IPS DF 4.7 (cell line): ENCODE measurements around the gene TAF7.
"Not testable (repeated sequence)": the region's sequence is repeated elsewhere in the genome, so short reads cannot be mapped to it uniquely, and the experiment has no call there.

Experiments
- DNase-seq: peaks from one replicate; pipeline ENCODE4 v3.0.0-alpha.2; 2013; ENCODE audit warnings: low spot score; ENCODE audit errors: extremely low read depth

The TAF7 gene, protein sequence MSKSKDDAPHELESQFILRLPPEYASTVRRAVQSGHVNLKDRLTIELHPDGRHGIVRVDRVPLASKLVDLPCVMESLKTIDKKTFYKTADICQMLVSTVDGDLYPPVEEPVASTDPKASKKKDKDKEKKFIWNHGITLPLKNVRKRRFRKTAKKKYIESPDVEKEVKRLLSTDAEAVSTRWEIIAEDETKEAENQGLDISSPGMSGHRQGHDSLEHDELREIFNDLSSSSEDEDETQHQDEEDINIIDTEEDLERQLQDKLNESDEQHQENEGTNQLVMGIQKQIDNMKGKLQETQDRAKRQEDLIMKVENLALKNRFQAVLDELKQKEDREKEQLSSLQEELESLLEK

DNA sequence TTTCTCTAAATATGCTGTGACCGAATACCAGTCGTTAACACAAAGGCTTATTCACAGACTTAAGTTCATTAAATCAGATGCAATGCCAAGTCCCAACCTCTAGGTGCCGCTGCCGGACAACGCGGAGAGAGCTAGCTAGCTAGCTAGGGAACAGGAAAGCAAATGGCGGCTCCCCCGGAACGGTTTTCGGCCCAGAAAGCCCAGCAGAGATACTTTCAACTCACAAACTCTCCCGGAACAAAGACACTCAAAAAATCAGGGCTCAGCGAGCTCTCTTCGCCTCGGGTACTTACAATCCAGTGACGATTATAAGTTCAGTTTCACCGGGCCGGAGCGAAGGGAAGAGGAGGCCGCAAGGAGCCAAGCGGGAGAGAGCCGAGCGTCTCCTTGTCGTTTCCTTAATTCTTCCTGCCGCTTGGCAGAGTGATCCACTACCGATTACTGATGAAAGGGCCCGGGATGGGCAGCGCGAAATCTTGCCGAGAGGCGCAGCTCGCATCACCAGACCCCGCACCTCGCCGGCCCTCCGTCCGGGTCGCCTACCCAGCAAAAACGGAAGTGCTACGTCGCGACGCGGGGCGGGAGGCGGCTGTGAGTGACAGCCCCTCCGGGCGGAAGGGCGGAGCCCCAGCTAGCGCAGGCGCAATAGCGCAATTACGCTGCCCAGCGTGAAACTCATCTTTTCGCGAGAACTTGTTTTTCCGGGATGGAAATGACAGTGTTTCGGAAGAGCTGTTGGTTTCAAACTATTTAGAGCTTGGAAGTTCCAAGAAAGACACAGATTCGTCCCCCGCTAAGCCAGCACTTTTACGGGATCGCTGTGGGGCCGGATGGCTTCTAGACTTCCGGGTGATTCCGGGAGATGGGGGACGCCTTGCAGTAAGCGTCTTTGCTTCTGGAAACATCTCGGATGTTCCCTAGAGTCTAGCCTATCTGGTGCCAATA is at the start of gene TAF7:
Gene TAF7 (minus strand): TSS at position 560 of the 945 bp plus-strand sequence. CDS start 740 bp downstream, outside the sequence.
- DNase-seq = peak; percentile 79

- DNase-seq = no peak
Measured at GRCh38 chr5:141366016-141366896, 45.7 kb upstream of the TAF7 start.

GRCh38 chr5:141363952-141364660 is 43.5 kb upstream of the TAF7 start, which contains the start of gene PCDHGA5:
Gene PCDHGA5, plus strand, starts transcription at chr5:141364162. Its CDS starts 169 bp downstream, at chr5:141364331.
- no peak for DNase-seq

- no peak for DNase-seq
Measured at GRCh38 chr5:141362719-141363118, 42.1 kb upstream of the TAF7 start.

DNA sequence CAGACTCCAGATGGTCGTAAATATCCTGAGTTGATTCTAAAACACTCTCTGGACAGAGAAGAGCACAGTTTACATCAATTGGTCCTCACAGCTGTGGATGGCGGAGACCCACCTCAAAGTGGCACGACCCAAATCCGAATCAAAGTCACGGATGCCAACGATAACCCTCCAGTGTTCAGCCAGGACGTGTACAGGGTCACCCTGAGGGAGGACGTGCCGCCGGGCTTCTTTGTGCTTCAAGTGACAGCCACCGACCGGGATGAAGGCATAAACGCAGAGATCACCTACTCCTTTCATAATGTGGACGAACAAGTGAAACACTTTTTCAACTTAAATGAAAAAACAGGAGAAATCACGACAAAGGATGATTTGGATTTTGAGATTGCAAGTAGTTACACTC is 40.1 kb upstream of the TAF7 start:
- no peak for DNase-seq

DNA sequence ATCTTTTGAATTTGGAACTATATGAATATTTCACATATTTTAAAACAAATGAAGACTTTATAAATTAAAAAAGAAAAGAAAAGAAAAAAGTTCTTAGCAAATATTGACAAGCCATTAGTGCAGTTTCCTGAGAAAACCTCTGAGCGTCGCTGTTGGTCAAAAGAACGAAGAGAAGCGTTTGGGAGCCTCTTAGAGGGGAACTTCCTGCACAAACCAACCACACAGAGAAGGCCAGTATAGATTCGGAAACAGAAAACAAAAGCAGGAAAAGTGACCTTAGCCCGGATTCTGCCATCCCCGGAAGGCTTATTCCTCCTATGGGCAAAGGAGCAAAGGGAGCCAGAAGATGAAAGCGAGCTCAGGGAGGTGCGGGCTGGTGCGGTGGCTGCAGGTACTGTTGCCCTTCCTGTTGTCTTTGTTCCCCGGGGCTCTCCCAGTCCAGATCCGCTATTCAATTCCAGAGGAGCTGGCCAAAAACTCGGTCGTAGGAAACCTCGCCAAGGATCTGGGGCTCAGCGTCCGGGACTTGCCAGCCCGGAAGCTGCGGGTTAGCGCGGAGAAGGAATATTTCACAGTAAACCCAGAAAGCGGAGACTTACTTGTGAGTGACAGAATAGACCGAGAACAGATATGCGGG is 39.3 kb upstream of the TAF7 start, which contains the start of gene PCDHGB2:
Gene PCDHGB2 (plus strand): TSS at position 205 of the 637 bp plus-strand sequence. CDS start 142 bp downstream, at position 347.
- DNase-seq = no peak

DNA sequence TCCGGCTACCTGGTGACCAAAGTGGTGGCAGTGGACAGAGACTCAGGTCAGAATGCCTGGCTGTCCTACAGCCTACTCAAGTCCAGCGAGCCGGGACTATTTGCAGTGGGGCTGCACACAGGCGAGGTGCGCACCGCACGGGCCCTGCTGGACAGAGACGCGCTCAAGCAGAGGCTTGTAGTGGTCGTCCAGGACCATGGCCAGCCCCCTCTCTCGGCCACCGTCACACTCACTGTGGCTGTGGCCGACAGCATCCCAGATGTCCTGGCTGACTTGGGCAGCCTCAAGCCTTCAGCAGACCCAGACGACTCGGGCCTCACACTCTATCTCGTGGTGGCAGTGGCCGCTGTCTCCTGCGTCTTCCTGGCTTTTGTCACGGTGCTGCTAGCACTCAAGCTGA is 36.4 kb upstream of the TAF7 start:
- no peak for DNase-seq

DNA sequence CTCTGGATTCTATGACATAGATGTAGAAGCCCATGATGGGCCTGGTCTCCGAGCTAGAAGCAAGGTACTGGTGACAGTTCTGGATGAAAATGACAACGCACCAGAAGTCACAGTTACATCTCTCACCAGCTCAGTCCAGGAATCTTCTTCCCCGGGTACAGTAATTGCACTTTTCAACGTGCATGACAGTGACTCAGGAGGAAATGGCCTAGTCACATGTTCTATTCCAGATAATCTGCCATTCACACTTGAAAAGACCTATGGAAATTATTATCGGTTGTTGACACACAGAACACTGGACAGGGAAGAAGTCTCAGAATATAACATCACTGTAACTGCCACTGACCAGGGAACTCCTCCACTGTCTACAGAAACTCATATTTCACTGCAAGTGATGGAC is 35.5 kb upstream of the TAF7 start:
- DNase-seq = no peak

DNA sequence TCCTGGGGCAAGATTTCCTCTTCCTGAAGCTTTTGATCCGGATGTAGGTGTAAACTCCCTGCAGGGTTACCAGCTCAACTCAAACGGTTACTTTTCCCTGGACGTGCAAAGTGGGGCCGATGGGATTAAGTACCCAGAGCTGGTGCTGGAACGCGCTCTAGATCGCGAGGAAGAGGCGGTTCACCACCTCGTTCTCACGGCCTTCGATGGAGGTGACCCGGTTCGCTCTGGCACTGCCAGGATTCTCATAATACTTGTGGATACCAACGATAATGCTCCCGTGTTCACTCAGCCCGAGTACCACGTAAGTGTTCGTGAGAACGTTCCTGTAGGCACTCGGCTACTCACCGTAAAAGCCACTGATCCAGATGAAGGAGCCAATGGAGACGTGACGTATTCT is 35.1 kb upstream of the TAF7 start:
- no peak for DNase-seq

- DNase-seq = no peak
Measured at GRCh38 chr5:141354900-141355469, 34.4 kb upstream of the TAF7 start, which contains the start of gene PCDHGA4. Gene PCDHGA4, plus strand, starts transcription at chr5:141355021. Its CDS starts 87 bp downstream, at chr5:141355108.

GRCh38 chr5:141351591-141351990 is 31.0 kb upstream of the TAF7 start:
- DNase-seq = no peak

DNA sequence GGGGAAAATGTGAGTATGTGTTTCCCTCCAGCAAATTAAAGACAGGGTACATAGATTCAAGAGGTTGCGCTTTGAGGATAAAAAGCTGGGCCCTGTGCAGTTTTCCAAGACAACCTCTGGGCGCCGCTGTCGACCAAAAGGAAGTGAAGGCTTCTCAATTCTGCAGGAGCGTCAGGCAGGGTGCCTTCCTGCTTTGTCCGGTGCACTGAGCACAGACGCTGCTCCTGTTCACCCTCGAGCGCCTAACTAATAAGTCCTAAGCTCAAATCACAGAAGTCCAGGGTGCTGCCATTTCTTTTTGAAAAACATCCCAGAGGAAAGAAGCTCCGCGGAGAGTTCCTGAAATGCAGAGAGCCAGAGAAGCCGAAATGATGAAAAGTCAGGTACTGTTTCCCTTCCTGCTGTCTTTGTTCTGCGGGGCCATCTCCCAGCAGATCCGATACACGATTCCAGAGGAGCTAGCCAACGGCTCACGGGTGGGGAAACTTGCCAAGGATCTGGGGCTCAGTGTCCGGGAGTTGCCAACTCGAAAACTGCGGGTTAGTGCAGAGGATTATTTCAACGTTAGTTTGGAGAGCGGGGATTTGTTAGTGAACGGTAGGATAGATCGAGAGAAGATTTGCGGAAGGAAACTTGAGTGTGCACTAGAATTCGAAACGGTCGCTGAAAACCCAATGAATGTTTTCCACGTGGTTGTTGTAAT is 29.5 kb upstream of the TAF7 start, which contains the start of gene PCDHGB1:
Gene PCDHGB1 (plus strand): TSS at position 183 of the 703 bp plus-strand sequence. CDS start 162 bp downstream, at position 345.
- no peak for DNase-seq

GRCh38 chr5:141346017-141346416 is 25.4 kb upstream of the TAF7 start:
- not testable (repeated sequence) for DNase-seq

DNA sequence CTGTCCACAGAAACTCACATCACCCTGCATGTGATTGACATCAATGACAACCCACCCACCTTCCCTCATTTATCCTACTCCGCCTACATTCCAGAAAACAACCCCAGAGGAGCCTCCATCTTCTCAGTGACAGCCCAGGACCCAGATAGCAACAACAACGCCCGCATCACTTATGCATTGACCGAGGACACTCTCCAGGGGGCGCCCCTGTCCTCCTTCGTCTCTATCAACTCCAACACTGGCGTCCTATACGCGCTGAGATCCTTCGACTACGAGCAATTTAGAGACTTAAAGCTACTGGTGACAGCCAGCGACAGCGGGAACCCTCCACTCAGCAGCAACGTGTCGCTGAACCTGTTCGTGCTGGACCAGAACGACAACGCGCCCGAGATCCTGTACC is 24.7 kb upstream of the TAF7 start:
- no peak for DNase-seq

- DNase-seq = no peak
Measured at GRCh38 chr5:141343953-141344463, 23.4 kb upstream of the TAF7 start.

DNA sequence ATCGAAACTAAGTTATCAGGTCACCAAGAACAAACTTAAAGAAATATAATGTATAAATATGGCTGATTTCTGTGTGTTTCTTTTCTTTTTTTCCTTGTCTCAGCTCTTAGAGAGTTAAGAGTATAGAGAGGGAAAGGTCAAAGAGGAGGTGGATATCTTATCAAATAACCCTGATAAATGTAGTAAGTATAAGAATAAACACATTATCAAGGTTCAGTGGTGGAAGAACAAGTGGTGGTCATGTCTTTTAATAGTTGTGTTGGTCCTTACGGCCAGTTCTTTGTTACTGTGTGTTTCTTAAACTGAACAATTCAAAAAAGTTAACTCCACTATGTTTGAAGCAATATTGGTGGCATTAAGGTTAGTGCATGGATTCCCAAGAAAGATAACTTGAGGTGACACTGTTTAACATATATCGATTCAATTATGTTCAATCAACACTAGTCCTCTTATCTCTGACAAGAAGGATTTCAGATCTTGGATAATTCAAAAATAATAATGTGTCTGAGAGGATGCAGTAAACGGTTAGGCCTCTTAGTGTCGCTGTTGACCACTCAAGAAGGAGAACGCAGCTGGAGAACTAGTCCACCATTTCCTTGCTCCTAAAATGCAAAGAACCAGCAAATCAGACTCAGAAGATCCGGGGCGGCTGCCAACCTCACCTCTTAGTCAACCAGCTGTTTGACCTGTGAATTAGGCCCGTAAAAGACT is 22.8 kb upstream of the TAF7 start, which contains the start of gene PCDHGA3:
Gene PCDHGA3 (plus strand): TSS at position 588 of the 711 bp plus-strand sequence. CDS start 205 bp downstream, outside the sequence.
- no peak for DNase-seq

GRCh38 chr5:141342773-141343172 is 22.2 kb upstream of the TAF7 start:
- DNase-seq = no peak
